Body of pancreas (tissue), 4 donors: ENCODE measurements around the gene ABCC11. TPM values are rescaled to one million over a fixed set of nuclear protein-coding genes. Genes with fewer than 3 reads are reported as not detected.

Source experiments
- ATAC-seq: fragments of 150-250 bp; one replicate; pipeline ENCODE4 v1.9.1; 2016
- DNase-seq, 4 donors: peaks; one replicate each; pipeline ENCODE4 v3.0.0-alpha.2; 2019
- H3K27ac ChIP-seq, 4 donors: fragments of 200-600 bp; sonication (generic); 1 replicate in 3 of 4; 2 replicates in 1 of 4; pipeline versions ENCODE4 v1.5.1 to v1.6.1; 2016 to 2019; ENCODE audit warnings: mild to moderate bottlenecking in 1 of 4, mixed read lengths in 1 of 4, moderate library complexity in 1 of 4
- H3K27me3 ChIP-seq, 2 donors: fragments of 200-600 bp; sonication (generic); one replicate each; pipeline ENCODE4 v1.6.0; 2016; ENCODE audit warnings: mild to moderate bottlenecking in 1 of 2
- H3K36me3 ChIP-seq, 2 donors: fragments of 200-600 bp; sonication (generic); replicated peaks in 1 of 2; 2 replicates each; pipeline ENCODE4 v1.5.1; 2016; ENCODE audit warnings: low read depth in 2 of 2; ENCODE audit not compliant: insufficient read depth in 1 of 2
- H3K4me1 ChIP-seq: fragments of 200-600 bp; sonication (generic); one replicate; pipeline ENCODE4 v1.6.0; 2016
- H3K4me3 ChIP-seq, 2 donors: fragments of 200-600 bp; sonication (generic); 1 replicate in 1 of 2; 2 replicates in 1 of 2; pipeline ENCODE4 v1.5.1; 2016 to 2019
- H3K9me3 ChIP-seq, 3 donors: fragments of 200-600 bp; sonication (generic); 1 replicate in 2 of 3; 2 replicates in 1 of 3; pipeline ENCODE4 v1.5.1; 2016
- POLR2A ChIP-seq, 3 donors: fragments of 450-650 bp; IDR thresholded peaks; one replicate each; pipeline ENCODE4 v1.6.1; 2016; ENCODE audit warnings: antibody characterized with exemption in 3 of 3, mild to moderate bottlenecking in 2 of 3
- WGBS, 2 donors: methylation state at CpG; one replicate each; pipeline ENCODE4 v1.1.5; 2017; 5-methylcytosine and 5-hydroxymethylcytosine counted together
- intact Hi-C: fragments of 100-400 bp; cut with DNase I; formaldehyde crosslinking; loops from one replicate; pipeline ENCODE4 v1.15.1; 2023
- total RNA-seq, 2 donors: library from RNA; depleted of rRNA; stranded (reverse); fragments of >200 nt; gene quantifications; one replicate each; pipeline ENCODE4 v1.1.0, GENCODE V29; 2016
- TF ChIP-seq, protein P1 (sequence below), 7 experiments: fragments of 450-650 bp in 4 of 7; fragments of 200-600 bp in 3 of 7; sonication (generic) in 3 of 7; IDR thresholded peaks; one replicate each; pipeline ENCODE4 v1.5.1; 2016 to 2019; ENCODE audit warnings: antibody characterized with exemption in 7 of 7

ABCC11 gene
- total RNA-seq, 2 donors from 2014 or later, result 0.52 TPM; not detected in 1

DNA sequence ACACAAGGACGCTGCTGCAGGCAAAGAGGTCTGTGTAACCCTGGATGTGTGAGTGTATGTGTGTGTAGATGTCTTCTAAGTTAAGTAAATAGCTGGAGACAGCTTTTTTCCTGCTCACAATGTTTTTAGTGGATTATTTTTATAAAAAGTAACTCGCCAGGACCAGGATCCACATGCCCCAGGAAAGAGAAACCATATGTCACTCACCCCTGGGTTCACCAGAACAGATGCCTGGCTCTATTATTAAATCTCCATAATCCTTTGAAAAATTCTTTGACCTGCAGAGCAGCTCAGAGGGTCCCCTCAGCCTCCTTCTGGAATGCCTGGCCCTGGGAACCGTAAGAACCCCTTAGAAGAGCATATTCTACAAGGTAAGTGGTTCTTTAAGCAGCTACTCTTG is 109.5 kb downstream of the ABCC11 start:
- intact Hi-C loops, result no loop called here
- Histone ChIP-seq H3K4me3 (no peak overlapping the region), H3K27me3 (no peaks in the 10 kb centered on the region), H3K9me3 (no peaks in the 10 kb centered on the region), H3K36me3 (no peaks in the 10 kb centered on the region), H3K27ac (no peak overlapping the region), H3K4me1 (peaks cover 25% of the 10 kb centered on the region)
- DNase-seq, result no peak
- TF ChIP-seq, protein P1, sequence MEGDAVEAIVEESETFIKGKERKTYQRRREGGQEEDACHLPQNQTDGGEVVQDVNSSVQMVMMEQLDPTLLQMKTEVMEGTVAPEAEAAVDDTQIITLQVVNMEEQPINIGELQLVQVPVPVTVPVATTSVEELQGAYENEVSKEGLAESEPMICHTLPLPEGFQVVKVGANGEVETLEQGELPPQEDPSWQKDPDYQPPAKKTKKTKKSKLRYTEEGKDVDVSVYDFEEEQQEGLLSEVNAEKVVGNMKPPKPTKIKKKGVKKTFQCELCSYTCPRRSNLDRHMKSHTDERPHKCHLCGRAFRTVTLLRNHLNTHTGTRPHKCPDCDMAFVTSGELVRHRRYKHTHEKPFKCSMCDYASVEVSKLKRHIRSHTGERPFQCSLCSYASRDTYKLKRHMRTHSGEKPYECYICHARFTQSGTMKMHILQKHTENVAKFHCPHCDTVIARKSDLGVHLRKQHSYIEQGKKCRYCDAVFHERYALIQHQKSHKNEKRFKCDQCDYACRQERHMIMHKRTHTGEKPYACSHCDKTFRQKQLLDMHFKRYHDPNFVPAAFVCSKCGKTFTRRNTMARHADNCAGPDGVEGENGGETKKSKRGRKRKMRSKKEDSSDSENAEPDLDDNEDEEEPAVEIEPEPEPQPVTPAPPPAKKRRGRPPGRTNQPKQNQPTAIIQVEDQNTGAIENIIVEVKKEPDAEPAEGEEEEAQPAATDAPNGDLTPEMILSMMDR (IDR thresholded peaks at IDR 0.05), result no peak
- no peak for TF ChIP-seq POLR2A (IDR thresholded peaks at IDR 0.05)
- 80 to 84% methylated on average over 3 of the region's 3 CpGs for WGBS, 2 donors
- ATAC-seq, result no peak

DNA sequence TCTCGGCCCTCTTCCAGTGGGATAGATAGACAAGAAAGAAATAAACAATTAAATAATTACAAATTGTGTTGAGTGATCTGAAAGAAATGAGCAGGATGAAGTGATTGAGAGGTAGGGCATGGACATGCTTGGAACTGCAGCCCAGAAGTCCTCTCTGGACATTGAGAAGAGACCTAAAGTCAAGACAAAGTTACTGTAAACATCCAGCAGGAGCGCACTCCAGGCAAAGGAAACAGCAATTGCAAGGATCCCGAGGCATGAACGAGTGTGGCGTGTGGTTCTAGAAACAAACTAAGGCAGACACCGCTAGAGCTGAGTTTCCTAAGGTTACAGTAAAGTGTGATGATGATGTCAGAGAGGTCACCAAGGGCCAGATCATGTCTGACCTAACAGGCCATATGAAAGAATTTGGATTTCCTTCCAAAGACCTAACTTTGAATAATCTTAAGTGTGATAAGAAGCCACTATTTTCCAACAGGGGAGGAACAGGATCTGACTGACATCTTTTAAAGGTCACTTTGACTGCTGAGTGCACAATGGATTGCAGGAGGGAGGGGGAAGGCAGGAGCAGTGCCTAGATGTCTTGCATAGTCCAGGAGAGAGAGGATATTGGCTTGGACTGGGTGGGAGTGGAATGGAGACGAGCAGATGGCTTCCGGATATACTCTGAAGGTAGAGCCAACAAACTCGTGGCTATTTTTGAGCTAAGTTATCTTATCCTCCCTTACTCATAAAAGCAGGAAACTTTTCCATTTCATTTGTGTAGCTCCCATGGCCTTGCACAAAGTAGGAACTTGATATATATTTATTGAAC is 110.6 kb downstream of the ABCC11 start:
- TF ChIP-seq, protein P1 (IDR thresholded peaks at IDR 0.05), result no peak
- TF ChIP-seq POLR2A (IDR thresholded peaks at IDR 0.05), result no peak
- no peaks in the 10 kb centered on the region for H3K36me3 ChIP-seq
- no peak overlapping the region for H3K4me3 ChIP-seq
- DNase-seq (peak in 1 of 4 donors; percentile 21), ATAC-seq (peak; percentile 9)
- 36 to 39% methylated on average over 9 of the region's 9 CpGs for WGBS, 2 donors
- no peaks in the 10 kb centered on the region for H3K27me3 ChIP-seq
- no peak overlapping the region for H3K27ac ChIP-seq
- H3K9me3 ChIP-seq, result no peaks in the 10 kb centered on the region
- peaks cover 34% of the 10 kb centered on the region for H3K4me1 ChIP-seq
- intact Hi-C loops, result no loop called here

DNA sequence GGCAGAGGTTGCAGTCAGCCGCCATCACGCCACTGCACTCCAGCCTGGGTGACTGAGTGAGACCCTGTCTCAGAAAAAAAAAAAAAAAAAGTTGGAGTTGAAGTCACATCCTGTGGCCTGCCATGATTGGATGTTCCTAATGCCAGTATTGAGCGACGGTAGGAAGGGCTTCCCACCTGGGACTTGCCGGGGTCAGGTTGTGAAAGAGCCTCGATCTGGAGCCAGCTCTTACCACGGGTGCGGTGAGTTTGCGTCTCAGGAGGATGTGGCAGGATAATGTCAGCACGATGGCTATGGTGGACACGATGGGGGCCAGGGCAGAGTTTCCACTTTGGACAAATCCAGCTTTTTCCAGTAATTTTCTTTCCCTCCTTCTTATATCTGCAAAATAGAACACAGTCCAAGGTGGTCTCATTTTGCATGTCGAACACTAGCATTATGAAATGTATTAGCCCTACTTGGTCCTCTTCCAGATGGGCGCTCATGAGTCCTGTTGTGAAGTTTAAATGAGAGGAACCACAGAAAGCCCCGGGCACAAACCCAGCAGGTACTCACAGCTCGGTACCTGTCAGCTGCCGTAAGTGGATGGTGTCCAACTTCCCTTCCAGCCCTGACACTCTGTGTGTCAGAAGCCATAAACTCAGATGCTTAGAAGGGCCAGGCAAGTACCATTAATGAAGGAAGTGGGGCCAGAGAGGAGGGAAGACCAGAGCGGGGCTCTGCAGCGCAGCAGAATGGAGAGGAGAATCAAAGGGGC is 113.7 kb downstream of the ABCC11 start:
- 71 to 77% methylated on average over 18 of the region's 18 CpGs for WGBS, 2 donors
- H3K4me3 ChIP-seq, result no peak overlapping the region
- H3K27me3 ChIP-seq, result no peaks in the 10 kb centered on the region
- no peaks in the 10 kb centered on the region for H3K9me3 ChIP-seq
- ATAC-seq (peak; percentile 20), DNase-seq (peak; percentile 29 to 70 (median 46))
- TF ChIP-seq POLR2A (IDR thresholded peaks at IDR 0.05), result no peak
- TF ChIP-seq, protein P1 (IDR thresholded peaks at IDR 0.05), result no peak
- intact Hi-C loops, result no loop called here
- peaks cover 46% of the 10 kb centered on the region for H3K4me1 ChIP-seq
- H3K27ac ChIP-seq, result no peak overlapping the region
- H3K36me3 ChIP-seq, result no peaks in the 10 kb centered on the region

DNA sequence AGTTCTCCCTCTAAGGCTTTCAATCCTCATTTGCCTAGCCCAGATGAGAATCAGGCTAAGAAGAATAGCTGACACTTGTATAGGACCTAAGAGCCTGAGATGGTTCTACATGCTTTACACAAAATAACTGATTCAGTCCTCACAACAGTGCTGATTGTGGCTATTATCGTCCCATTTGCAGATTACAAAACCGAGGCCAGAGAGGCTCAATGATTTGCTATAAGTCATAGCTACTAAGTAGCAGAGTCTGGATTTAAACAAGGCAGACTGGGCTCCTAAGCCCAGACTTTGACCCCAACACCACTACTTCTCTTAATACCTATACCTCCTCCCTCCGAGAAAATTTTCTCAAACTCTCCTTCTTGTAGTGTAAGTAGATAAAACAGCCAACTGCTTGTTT is 114.6 kb downstream of the ABCC11 start:
- ATAC-seq, result no peak
- WGBS, 2 donors, result 24 to 32% methylated on average over 3 of the region's 3 CpGs
- intact Hi-C loops, result no loop called here
- no peaks in the 10 kb centered on the region for H3K27me3 ChIP-seq
- H3K36me3 ChIP-seq, result no peaks in the 10 kb centered on the region
- peaks cover 50% of the 10 kb centered on the region for H3K4me1 ChIP-seq
- no peak overlapping the region for H3K4me3 ChIP-seq
- H3K9me3 ChIP-seq, result no peaks in the 10 kb centered on the region
- no peak overlapping the region for H3K27ac ChIP-seq
- TF ChIP-seq, protein P1 (IDR thresholded peaks at IDR 0.05), result no peak
- TF ChIP-seq POLR2A (IDR thresholded peaks at IDR 0.05), result no peak
- no peak for DNase-seq
